ENCODE data around the gene SLF1. TPM values are rescaled to one million over a fixed set of nuclear protein-coding genes. Genes with fewer than 3 reads are reported as not detected.

Gene SLF1
- total and polyA plus RNA-seq, 2 experiments from 2014 or later, result 36.3 to 43.8 TPM

GRCh38 chr5:94693043-94693822 lies 74.8 kb downstream of the SLF1 start:
- peak; percentile 57 to 76; a peak in 3 of 4 replicates for TF ChIP-seq CTCF (conservative IDR thresholded peaks at IDR 0.05; ENCODE audit: low read depth in 2 of 2)
- no peak for TF ChIP-seq NANOG (IDR thresholded peaks at IDR 0.05; ENCODE audit: borderline replicate concordance)
- H3K4me3 Mint-ChIP-seq, result no peak overlapping the region
- Histone ChIP-seq H3K79me2 (replicated peaks; ENCODE audit: insufficient read depth) (no peaks in the 10 kb centered on the region), H3K9me2 (ENCODE audit: insufficient read depth) (no peaks in the 10 kb centered on the region), H3K27ac (ENCODE audit: low read depth) (no peak overlapping the region), H2AFZ (no peak overlapping the region), H4K20me1 (replicated peaks; ENCODE audit: insufficient read depth) (no peaks in the 10 kb centered on the region; the same call in 1 of the 2 replicates), H3K4me3 (no peak overlapping the region), H3K27me3 (ENCODE audit: insufficient read depth) (no peaks in the 10 kb centered on the region), H3K4me2 (no peak overlapping the region), H3F3A (replicated peaks; ENCODE audit: low read depth) (no peaks in the 10 kb centered on the region), H3K36me3 (ENCODE audit: insufficient read depth) (no peaks in the 10 kb centered on the region; the same call in 1 of the 2 replicates), H3K4me1 (ENCODE audit: insufficient read depth) (peaks cover 18% of the 10 kb centered on the region)
- H3K9me3 Mint-ChIP-seq, result no peaks in the 10 kb centered on the region
- H3K36me3 Mint-ChIP-seq (ENCODE audit: low read depth), result peaks cover 4% of the 10 kb centered on the region; the same call in 2 of the 3 replicates
- peaks cover 17% of the 10 kb centered on the region for H3K4me1 Mint-ChIP-seq
- no peak overlapping the region for H3K27ac Mint-ChIP-seq
- no peaks in the 10 kb centered on the region for H3K27me3 Mint-ChIP-seq (ENCODE audit: insufficient read depth, low read depth, poor library complexity)
- ATAC-seq (peak; percentile 64), DNase-seq (ENCODE audit: low spot score) (peak; percentile 59)

- Histone ChIP-seq H3K79me2 (replicated peaks; ENCODE audit: insufficient read depth) (no peaks in the 10 kb centered on the region), H3F3A (replicated peaks; ENCODE audit: low read depth) (no peaks in the 10 kb centered on the region), H3K4me1 (ENCODE audit: insufficient read depth) (peaks cover 18% of the 10 kb centered on the region), H3K27me3 (ENCODE audit: insufficient read depth) (no peaks in the 10 kb centered on the region), H2AFZ (no peak overlapping the region), H4K20me1 (replicated peaks; ENCODE audit: insufficient read depth) (no peaks in the 10 kb centered on the region; the same call in 1 of the 2 replicates), H3K4me2 (no peak overlapping the region), H3K36me3 (ENCODE audit: insufficient read depth) (no peaks in the 10 kb centered on the region; the same call in 1 of the 2 replicates), H3K27ac (ENCODE audit: low read depth) (no peak overlapping the region), H3K4me3 (no peak overlapping the region), H3K9me2 (ENCODE audit: insufficient read depth) (no peaks in the 10 kb centered on the region)
- Mint-ChIP-seq H3K36me3 (ENCODE audit: low read depth) (peaks cover 4% of the 10 kb centered on the region; the same call in 2 of the 3 replicates), H3K9me3 (no peaks in the 10 kb centered on the region), H3K4me3 (no peak overlapping the region), H3K27ac (no peak overlapping the region), H3K4me1 (peaks cover 17% of the 10 kb centered on the region), H3K27me3 (ENCODE audit: insufficient read depth, low read depth, poor library complexity) (no peaks in the 10 kb centered on the region)
- ATAC-seq (no peak), DNase-seq (ENCODE audit: low spot score) (no peak)
- no peak for TF ChIP-seq ZNF462 (CRISPR knock-in tag; IDR thresholded peaks at IDR 0.05)
- no peak for TF ChIP-seq CTCF (conservative IDR thresholded peaks at IDR 0.05; ENCODE audit: low read depth in 2 of 2)
Measured at GRCh38 chr5:94693845-94694370, 75.4 kb downstream of the SLF1 start.

All from GM23338 (cell line).